Ammon's horn (tissue), 1 donor: ENCODE measurements around the gene PRR15.
"Not testable (repeated sequence)": the region's sequence is repeated elsewhere in the genome, so short reads cannot be mapped to it uniquely, and the experiment has no call there.

Source experiments
- DNase-seq: peaks from one replicate; pipeline ENCODE4 v3.0.0-alpha.2; 2016; ENCODE audit warnings: low spot score

PRR15 gene

DNA sequence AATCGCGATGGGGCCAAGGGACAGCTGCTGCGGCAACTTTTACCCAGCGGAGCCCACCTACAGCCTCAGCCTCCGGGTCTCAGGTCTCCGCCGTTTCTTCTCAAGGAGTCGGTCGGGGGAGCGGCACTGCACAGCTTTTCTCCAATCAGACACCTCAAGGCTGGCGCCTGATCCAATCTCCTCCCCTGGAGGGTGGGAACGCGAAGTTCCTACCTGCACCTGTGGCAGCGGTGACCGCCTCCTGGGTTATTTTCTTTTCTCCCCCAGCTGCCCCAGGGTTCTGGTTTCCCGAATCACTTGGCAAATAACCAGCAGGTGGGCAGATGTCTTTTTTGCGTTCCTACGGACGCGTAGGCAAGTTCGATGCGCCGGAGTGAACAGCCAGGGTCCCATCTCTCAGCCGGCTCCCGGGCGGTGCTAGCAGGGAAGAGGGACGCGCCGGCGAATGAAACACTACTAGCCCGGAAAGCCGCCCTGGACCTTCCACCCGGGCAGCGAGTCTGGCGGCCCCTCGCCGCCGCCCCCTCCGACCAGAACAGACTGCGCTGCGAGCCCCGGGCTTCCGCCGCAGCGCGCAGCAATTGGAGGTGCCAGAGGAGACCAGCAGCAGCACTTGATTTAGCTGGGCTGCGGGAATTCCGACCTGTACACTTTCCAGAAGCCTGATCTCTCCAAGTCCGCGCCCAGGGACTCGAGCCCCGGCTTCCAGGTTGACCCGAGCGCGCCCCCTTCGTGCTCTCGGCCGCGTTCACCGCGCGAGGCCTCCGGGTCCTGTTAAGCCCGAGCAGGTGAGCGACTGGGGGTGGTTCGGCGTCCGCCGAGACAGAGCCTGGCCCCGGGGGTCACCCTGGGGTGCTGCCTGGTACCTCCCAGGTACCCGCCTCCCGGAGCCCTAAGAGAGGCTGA lies at the start of gene PRR15:
PRR15 (plus strand) TSS at position 246 of the 906 bp plus-strand sequence. CDS start 2,495 bp downstream, outside the sequence.
- DNase-seq = no peak

DNA sequence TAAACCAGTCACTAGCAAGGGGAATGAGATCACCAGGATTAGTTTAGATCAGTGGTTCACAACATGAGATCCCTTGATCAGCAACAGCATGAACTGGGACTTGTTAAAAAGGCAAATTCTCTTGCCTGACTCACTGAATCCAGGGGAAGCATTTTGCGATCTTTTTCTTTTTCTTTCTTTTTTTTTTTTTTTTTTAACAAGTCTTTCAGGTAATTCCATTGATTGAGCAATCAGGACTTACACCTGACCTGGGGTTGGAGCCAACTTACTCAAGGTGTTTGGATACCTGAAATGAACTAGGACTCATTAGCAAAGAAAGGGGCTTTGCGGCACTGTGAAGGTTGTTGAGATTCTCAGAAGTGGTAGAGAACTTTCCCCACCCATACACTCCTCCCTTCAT lies 47.1 kb upstream of the PRR15 start:
- no peak for DNase-seq

- no peak for DNase-seq
Observed at GRCh38 chr7:29518616-29519015, 45.0 kb upstream of the PRR15 start.

- DNase-seq = no peak
Observed at GRCh38 chr7:29523728-29524127, 39.9 kb upstream of the PRR15 start.

GRCh38 chr7:29527505-29528108 lies 36.0 kb upstream of the PRR15 start:
- DNase-seq = peak; percentile 47

DNA sequence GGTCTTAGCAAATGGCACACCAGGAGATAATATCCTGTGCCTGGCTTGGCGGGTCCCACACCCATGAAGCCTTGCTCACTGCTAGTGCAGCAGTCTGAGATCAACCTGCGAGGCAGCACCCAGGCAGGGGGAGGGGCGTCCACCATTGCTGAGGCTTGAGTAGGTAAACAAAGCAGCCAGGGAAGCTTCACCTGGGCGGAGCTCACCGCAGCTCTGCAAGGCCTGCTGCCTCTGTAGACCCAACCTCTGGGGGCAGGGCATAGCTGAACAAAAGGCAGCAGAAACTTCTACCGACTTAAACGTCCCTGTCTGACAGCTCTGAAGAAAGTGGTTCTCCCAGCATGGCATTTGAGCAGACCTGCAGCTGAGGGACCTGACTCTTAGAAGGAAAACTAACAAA lies 35.1 kb upstream of the PRR15 start:
- not testable (repeated sequence) for DNase-seq

- no peak for DNase-seq
Observed at GRCh38 chr7:29538389-29538788, 25.2 kb upstream of the PRR15 start.

DNA sequence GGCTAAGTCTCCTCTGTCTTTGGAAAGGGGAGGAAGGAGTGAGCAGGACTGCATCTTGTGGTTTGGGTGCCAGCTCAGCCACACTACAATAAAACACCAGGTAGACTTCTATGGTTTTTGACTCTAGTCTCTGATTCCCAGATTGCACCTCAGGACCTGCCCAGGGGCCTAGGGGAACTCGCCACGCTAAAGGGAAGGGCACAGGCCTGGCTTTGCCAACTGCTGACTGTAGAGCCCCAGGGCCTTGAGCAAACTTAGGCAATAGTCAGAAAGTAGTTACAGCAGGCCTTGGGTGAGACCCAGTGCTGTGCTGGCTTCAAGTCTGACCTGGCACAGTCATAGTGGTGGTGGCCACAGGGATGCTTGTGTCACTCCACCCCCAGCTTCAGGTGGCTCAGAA lies 24.2 kb upstream of the PRR15 start:
- DNase-seq = no peak

- DNase-seq = no peak
Observed at GRCh38 chr7:29547421-29547820, 16.2 kb upstream of the PRR15 start.

GRCh38 chr7:29548823-29549222 lies 14.8 kb upstream of the PRR15 start:
- no peak for DNase-seq

DNA sequence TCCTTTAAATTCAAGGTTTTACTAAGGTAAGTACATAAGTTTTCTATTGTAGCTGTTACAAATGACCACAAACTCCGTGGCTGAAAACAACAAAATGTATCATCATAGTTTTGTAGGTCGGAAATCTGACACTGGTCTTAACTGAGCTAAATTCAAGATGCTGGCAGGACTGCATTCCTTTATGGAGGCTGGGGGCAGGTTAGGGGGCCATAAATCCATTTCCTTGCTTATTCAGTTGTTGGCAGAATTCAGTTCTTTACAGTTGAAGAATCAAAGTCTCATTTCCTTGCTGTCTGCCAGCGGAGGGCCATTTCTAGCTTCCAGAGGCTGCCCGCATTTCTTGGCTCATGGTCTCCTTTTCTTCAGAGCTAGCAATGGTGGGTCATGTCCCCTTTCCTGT lies 11.2 kb upstream of the PRR15 start:
- no peak for DNase-seq

DNA sequence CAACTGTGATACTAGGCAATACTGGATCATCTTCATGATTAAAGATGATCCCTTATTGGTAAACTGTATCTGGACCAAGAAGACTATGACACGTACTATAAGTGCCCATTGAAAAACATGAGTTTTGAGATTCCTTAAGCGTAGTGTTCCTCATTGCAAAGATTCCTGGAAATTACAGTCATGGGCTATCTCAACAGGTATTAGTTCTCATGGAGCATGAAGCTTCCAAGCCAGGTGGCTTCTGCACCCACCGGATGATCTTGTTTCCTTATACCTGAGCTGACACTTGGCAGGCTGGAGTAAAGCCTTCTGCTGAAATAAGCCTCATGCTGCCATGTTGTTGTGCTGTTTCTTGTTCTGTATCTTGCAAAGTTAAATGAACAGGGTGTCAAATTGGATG lies 8.6 kb upstream of the PRR15 start:
- no peak for DNase-seq

GRCh38 chr7:29556405-29557195 lies 7.0 kb upstream of the PRR15 start:
- no peak for DNase-seq

- DNase-seq = peak; percentile 80
Observed at GRCh38 chr7:29557954-29558353, 5.7 kb upstream of the PRR15 start.

GRCh38 chr7:29561271-29561670 lies 2.4 kb upstream of the PRR15 start:
- no peak for DNase-seq

DNA sequence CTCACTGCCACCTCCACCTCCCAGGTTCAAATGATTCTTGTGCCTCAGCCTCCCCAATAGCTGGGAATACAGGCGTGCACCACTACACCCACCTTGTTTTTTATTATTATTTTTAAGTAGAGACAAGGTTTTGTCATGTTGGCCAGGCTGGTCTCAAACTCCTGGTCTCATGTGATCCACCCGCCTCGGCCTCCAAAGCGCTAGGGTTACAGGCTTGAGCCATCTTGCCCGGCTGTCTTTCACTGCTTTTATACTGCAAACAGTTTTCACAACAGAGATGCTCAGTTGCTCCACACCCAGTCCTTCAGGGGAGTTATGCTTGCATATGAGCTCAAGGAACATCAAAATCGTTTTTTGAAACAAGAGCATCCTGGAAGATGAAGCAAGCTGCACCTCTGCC lies 1.3 kb upstream of the PRR15 start:
- DNase-seq = no peak

GRCh38 chr7:29564496-29565223 lies 1.0 kb downstream of the PRR15 start:
- DNase-seq = no peak

DNA sequence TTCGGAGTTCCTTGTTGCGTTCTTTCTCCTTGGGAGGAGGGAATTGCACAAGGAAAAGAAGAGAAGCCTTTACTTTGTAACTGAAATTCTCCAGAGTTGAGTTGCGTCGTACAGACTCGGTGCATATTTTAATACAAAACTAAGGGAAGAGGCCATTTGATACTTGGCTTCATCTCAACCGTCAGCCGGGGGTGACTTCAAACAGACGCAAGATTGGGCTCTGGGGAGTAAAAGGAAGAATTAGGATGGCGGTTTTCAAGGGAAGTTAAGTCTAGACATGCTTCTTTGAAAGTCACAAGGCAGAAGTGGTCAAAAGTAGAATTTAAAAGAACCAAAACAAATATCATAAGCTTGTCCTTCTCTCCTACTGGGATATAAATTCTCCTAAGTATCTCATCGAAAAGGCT lies 1.6 kb downstream of the PRR15 start:
- no peak for DNase-seq

DNA sequence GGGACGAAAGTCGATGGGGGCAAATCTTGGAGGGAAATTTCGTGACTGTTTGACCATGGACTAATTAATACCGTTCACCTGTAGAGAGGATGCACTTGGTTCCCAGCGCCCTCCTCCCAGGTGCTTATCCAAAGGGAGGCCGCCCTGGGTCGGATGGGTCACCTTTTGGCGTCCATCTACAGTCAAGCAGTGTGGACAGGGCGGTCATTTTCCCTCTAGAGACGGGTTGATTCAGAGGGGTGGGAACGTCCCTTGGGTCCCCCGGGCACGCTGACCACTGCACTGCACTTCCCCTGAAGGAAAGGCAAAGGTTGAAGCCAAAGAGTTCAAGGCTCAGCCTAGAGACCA lies 2.0 kb downstream of the PRR15 start:
- DNase-seq = no peak

DNA sequence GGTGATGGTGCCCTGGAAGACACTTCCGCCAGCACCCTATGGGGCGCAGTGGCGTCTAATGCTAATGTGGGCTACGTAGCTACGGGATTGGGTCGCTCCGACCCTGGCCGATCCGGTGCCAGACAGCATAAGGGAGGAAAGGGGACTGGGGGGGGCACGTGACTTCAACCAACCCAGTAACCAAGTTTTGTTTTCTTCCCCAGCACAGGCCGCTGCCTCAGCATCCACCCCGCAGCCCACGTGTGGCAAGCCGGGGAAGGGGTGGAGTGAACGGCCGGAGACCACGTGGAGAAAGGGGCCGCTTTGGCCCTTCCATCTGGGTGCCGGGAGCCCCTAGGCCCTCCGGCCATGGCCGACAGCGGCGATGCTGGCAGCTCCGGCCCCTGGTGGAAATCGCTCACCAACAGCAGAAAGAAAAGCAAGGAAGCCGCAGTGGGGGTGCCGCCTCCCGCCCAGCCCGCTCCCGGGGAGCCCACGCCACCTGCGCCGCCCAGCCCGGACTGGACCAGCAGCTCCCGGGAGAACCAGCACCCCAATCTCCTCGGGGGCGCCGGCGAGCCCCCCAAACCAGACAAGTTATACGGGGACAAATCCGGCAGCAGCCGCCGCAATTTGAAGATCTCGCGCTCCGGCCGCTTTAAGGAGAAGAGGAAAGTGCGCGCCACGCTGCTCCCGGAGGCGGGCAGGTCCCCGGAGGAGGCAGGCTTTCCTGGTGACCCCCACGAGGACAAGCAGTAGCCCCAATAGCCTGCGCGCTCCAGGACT lies 2.5 kb downstream of the PRR15 start:
- no peak for DNase-seq

DNA sequence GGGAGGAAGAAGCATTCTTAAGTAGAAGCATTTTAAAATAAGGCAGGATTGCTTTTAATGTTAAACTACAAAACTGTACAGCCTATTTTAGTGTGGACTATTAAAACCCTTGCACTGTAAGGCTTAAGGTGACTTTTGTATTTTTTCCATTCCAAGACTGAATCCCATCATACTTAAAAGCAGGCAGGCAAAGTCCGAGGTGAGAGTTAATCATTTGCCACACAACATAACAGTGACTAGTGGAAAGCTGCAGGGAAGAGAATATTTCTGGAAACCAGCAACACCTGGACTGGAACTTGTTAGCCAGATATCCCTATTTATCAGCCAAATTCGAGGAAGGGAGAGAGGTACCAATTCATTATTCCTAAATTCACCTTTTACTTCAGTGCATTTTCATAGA lies 3.5 kb downstream of the PRR15 start:
- no peak for DNase-seq
